Measurements from ENCODE around the gene OLR1.

GRCh38 chr12:10135126-10135525, 36.8 kb downstream of the OLR1 start:
- TF ChIP-seq CTCF (IDR thresholded peaks at IDR 0.05) (no peak), POLR2AphosphoS5 (IDR thresholded peaks at IDR 0.05; ENCODE audit: low read depth, low read length) (no peak), SIN3A (IDR thresholded peaks at IDR 0.05; ENCODE audit: borderline replicate concordance, insufficient read depth, low read depth, low read length) (no peak)

Measured in Panc1 (cell line).